OCI-LY7 (cell line): Measurements from ENCODE around the gene RINL.

ENCODE experiments used
- EZH2phosphoT487 ChIP-seq: fragments of 200-600 bp; sonication (generic); IDR thresholded peaks from 2 replicates; pipeline ENCODE4 v1.6.1; 2018; ENCODE audit warnings: low read depth, borderline replicate concordance, mild to moderate bottlenecking, mixed run types, antibody characterized with exemption, low read length, moderate library complexity, mixed read lengths
- TF ChIP-seq, protein P1 (sequence below): fragments of 200-600 bp; sonication (generic); conservative IDR thresholded peaks from 2 replicates; pipeline ENCODE4 v1.5.1; 2014; ENCODE audit warnings: mild to moderate bottlenecking, antibody characterized with exemption, low read length, moderate library complexity, mixed read lengths

DNA sequence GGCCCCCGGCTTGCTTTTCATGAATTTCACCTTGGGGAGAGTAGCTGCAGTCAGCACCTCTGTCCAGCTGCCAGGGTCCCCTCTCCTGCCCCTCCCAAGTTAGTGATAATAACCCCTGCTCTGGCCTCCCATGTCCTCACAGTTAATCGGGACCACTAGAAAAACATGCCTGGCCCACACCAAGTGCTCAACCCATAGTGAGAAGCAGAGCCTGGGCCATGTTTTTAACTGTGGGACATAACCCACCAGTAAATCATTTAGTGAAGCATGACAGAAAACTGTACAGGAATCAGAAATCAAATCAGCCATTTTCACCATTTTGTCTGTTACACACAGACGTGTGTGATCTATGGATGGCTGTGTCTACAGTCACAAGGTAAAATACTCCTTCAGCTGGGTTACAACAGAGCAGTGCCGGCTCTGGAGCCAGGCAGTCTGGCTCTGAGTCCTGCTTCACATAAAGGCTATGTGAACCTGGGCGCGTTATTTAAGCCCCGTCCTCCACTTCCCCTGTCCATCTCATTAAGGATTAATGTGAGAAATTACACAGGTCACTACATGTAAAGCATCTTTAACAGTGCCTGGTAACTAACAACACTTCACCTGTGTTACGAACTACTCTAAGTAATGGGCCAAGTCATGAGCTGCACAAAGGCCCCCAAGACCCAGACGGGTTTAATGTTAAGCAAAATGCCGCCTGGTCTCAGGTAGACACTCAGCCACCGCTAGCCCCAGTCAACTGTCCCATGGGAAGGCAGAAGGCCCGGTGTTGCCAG lies 38.9 kb downstream of the RINL start:
- TF ChIP-seq, protein P1, sequence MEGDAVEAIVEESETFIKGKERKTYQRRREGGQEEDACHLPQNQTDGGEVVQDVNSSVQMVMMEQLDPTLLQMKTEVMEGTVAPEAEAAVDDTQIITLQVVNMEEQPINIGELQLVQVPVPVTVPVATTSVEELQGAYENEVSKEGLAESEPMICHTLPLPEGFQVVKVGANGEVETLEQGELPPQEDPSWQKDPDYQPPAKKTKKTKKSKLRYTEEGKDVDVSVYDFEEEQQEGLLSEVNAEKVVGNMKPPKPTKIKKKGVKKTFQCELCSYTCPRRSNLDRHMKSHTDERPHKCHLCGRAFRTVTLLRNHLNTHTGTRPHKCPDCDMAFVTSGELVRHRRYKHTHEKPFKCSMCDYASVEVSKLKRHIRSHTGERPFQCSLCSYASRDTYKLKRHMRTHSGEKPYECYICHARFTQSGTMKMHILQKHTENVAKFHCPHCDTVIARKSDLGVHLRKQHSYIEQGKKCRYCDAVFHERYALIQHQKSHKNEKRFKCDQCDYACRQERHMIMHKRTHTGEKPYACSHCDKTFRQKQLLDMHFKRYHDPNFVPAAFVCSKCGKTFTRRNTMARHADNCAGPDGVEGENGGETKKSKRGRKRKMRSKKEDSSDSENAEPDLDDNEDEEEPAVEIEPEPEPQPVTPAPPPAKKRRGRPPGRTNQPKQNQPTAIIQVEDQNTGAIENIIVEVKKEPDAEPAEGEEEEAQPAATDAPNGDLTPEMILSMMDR: no peak
- no peak for TF ChIP-seq EZH2phosphoT487
